HG03159 (cell line): Measurements from ENCODE around the gene ZBTB20.

Experiments
- ATAC-seq: cut with Tn5 transposase; IDR thresholded peaks from one replicate; pipeline ENCODE4 v1.9.1; 2021; ENCODE audit warnings: mild to moderate bottlenecking, moderate library complexity; ENCODE audit not compliant: unreplicated experiment

Gene ZBTB20

DNA sequence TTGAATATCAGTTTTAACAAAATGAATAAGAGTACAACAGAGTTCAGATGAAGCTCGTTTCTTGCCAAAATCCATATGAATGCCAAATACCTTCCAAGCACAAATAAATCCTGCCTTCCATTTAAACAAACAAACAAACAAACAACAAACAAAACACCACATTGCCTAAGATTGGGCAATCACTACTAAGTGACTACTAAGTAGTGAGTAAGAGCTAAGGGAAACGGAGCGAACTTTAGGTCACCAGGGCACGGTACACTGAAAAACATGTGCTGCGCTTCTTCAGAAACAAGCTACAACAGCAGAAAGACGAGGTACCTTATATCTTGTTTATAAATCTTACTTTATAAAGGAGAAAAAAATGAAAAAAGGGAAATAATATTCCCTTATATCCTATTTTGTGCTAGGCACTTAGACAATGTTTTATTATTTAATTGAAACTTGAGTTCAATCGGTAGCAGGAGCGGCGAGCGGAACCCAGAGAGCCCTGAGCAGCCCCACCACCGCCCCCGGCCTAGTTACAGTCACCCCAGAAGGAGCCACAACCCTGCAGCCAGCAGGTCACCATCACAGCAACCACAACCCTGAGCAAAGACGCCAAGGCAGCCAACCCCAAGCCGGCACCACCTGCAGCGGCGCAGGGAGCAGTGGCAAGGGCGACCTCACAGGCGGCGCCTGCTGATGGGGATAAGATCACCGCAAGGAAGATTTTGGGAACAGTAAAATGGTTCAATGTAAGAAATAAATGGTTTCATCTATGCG, 216.9 kb downstream of the ZBTB20 start:
- ATAC-seq, result no peak

DNA sequence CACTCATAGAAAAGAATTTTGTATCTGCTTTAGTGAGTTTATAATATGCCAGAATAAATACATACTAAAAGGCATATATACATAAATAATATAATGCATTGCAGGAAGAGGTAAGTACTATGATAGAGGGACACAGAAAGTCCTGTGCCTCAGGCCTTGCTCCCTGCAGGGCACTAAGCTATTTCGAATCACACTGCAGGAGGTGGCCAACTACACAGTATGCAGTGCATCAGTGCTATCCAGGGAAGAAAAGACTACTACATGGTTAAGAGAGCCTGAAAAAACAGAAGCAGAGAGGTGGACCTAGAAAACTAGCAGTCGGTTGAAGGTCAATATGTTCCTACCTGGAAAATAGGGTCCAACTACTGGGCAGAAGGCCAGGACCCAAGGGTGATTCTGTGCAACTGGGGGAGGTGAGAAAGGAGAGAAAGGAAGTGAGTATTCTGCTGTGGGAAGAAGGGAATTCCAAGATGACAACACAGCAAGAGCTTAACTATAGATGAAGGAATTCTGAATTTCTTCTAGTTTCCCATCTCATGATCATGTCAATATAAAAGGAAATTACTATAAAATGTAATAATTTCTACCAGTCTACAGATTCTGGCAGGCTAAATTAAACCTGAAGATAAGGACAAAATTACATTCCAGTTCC, 218.0 kb downstream of the ZBTB20 start:
- no peak for ATAC-seq

DNA sequence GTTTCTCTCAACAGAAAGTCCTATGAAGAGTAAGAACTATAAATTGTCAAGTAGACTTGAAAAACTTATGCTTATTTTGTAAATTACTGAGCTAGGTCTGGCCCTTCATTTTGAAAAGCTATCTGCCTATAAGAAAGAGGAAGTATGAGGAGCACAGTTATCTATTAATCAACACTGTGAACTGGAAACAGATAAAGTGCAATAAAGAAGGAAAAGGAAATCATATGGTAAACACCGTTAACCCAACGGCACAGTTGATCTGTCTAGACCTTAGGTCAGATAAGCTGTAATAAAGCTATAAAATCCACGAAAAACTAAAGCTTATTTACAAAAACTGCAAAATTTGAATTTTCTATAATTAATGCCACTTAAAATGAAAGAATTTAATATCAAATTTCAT, 242.5 kb downstream of the ZBTB20 start:
- no peak for ATAC-seq

DNA sequence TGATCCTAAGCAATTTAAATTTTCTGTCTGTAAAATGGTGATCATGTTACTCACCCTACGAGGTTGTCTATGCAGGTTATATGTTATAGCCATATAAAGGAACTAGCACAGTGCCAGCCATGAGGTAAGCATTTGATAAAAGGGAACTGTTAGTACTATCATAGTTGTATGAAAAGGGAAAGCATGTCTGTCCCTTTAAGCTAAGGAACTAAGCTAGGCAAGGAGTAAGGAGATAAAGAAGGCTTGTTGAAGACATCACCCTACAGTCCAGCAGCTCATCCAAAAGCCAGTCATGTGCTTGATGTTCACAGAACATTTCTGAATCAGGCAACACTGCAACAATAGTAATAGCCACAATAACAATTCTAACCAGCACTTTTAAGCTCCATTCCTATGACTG, 243.9 kb downstream of the ZBTB20 start:
- no peak for ATAC-seq

DNA sequence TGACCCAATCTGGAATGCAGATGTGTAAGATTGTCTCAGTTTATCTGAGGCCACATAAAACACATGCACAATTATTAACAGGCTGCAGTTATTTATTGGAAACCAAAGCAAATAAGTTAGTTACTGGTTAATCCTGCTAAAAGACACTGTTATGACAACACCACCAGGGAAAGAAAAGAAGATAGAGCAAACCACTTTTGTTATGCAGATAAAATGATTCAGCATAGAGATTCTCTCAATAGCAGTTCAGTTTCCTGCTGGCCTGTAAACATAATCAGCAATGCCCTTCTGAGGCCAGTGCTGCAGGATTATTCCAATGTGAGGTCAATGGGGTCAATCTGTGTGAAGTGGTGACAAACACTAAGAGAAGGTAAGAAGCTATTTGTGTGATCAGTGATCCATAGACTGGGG, 244.4 kb downstream of the ZBTB20 start:
- ATAC-seq, result peak; percentile 56

DNA sequence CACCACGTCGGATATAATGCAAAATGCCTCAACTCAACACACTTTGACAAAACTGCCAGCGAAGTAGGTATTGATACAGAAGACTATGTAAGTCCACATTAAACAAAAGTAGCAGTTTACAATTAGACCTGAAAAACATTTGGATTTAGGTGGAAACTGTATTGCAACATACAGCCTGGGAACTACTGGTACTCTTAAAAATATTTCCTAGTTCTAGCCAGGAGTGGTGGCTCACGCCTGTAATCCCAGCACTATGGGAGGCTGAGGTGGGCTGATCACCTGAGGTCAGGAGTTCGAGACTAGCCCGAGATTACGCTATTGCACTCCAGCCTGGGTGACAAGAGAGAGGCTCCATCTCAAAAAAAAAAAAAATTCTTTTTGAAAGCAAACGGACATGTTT, 246.2 kb downstream of the ZBTB20 start:
- ATAC-seq, result no peak

DNA sequence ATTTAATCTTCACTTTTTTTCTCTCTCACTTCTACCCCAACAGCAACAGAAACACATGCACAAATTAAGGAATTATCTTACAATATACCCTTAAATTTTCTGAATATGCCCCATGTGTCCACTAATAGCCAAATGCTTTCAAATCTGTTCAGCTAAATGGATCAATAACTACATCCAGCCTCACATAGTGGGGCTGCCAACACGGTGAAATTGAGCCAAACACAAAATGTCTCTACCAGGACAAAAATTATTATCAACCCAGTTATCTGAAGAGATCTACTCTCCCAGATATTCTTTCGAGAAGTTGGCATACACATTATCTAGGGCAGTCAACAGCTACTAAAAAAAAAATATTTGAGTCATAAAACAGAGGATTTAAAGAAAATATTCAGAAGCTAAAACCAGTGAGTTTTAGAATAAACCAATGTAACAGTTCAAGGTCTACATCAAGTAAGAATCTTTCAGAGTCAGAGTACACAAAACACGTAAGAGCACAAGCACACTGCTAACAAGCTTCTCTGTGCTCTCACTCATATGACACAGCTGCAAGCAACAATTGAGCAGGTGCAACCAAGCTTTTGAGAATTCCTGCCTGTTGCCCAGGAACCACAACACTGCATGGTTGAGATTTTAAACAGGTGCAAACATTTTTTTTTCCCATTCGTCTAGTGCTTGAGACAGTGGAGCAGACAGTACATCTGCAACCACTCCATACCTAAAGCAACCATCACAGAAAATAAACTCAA, 247.7 kb downstream of the ZBTB20 start:
- ATAC-seq, result no peak

DNA sequence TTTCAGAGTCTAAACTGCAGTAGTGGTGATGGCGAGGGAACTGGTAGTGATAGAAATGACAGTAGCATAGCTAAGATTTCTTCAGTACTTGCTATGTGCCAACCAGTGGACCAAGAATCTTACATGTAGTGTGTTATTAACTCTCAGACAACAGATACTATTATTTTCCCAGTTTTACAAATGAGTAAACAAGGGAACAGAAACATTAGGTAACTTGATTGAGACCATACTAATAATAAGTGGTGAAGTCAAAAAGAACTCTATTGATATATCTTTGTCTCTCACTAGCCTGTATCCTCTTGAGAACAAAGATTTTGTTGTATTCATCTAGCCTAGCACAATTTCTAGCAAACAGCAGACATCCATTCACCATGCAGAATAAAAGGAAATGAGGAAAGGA, 250.1 kb downstream of the ZBTB20 start:
- ATAC-seq, result no peak

DNA sequence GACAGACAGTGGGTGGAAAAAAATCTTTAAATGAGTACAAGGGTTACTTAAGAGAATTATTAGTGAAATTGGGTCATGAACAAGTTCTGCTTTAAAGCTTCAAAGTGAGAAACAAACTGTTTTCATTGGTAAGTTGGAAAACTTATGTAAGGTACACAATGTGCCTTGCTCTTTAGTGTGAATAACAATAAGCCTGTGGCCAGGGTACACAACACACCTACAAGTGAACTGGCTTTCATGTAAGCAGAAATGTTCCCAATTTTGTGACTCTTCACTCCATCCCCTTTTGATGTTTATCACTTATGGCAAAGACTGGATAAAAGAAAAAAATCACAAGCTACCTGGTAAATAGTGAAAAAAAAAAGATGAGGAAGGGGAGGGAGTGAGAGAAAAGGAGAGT, 253.7 kb downstream of the ZBTB20 start:
- ATAC-seq, result no peak

DNA sequence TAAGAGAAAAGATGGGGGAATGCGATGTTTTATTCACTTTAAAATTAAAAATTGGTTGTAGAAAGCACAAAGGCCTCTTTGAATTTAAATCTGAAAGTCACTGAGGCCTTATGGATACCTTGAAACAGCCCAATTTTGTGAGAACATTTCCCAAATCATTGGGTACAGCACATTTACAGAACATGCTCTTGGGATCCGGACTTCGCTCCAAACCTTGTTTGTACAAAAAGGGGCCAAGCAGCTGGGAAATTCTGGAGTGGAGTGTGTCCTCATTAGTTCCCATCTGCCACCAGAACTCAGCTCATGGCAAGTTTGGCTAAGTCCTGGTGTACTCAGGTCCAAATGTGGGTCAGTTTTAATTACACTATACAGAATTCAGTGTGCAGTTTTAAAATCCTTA, 254.2 kb downstream of the ZBTB20 start:
- no peak for ATAC-seq

DNA sequence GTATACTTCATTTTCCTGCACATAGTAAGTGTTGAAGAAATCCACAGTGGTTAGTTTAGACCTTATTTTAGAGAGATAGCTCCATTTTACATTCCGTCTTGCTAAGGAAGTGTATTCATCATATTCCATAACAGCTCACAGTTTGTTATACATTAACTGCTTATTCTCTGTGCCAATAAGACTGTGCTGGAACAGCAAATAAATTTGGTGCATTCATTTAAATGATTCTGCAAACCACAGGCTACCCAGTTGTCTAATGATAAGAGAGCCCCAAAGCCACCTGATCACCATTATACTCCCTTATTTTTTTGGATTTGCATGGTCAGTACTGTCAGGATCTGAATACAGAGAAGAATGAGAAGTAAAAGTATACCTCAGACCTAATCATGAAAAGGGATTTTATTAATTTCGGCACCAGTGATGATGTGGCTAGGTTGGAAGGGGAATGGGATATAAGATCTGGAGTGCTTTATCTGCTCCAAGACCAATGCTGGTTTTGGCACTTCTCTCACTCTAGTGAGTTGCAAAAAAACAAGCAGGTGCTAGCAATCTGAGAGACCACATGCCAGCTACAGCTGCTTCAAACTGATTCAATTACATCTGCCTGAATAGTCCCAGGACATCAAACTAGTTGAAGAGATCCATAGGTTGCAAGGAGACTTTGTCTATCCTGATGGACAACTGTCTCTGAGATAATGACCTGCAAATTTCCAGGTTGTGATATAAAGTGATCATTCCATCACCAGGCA, 254.8 kb downstream of the ZBTB20 start:
- ATAC-seq, result no peak

DNA sequence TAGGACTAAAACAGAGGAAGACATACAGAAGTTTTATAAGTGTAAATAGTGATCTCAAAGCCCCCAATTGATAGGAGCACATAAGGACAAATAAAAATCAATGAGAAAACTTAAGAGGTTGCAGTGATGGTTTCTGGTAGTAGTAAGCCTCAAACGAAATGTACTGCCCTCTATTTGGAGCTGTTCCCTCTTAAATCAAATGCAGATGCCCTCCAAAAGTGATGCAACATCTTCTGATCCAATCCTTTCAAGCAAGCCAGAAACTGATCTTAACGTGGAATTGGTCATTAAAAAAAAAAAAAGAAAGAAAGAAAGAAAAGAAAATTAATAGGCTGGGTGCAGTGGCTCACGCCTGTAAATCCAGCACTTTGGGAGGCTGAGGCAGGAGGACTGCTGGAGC, 259.3 kb downstream of the ZBTB20 start:
- ATAC-seq, result no peak

DNA sequence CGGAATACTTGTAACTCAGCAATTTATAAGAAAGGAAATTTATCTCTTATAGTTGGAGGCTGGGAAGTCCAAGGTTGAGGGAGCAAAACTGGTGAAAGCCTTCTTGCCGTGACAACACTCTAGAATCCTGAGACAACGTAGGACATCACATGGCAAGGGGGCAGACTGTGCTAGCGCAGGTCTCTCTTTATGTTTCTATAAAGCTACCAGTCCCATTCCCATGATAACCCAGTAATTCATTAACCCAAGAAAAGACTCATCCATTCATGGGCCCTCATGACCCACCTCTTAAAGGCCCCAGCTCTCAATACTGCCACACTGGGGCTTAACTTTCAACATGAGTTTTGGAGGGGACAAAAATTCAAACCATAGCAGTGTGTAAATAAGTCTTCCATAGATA, 260.2 kb downstream of the ZBTB20 start:
- no peak for ATAC-seq

DNA sequence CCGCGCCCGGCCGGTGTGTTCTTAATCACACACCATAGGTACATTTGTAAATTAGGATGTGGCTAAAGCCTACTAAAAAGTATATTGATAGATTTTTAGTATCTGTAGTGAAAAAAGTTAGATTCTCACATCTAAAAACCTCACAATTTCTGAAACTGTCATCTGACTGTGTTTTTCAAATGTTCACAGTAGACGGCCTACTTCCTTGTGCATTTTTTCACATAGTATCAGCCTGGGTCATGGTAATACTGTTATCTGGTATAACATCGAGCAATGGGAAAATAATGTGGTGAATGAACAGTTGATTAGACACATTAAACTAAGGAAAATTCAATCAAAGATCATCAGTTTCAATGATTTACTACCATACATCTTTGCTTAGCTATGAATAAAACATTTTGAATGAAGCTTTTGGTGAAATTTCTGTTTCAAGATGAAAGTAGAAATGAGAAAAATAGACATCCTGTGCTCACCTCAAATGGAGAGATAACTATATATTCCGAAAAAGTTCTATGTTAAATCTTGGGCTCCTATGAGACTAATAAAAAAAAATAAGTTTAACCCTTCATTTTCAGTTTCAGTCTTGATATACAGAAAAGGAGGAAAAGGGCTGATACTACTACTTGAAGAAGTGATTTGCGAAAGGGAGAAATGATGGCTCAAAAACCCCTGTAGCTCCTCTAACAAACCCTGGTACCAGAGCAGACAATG, 262.7 kb downstream of the ZBTB20 start:
- ATAC-seq, result no peak

DNA sequence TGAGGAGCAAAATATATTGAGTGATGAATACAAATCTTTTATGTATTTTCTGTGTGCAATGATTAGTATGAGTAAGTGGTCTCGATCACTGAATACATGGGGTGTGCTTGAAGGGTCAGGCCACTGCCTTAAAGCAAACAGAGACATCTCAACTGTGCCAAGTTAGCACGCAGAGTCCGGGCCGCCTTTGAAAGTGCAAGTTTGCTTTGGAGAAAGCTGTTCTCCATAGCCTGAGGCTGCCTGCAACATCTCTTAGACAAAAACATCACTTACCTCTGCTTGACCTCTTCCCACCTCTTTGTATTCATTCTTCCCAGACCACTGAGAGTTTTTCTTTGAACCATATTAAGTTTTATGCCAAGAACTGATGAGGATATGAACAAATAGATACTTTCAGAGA, 267.0 kb downstream of the ZBTB20 start:
- peak; percentile 2 for ATAC-seq

DNA sequence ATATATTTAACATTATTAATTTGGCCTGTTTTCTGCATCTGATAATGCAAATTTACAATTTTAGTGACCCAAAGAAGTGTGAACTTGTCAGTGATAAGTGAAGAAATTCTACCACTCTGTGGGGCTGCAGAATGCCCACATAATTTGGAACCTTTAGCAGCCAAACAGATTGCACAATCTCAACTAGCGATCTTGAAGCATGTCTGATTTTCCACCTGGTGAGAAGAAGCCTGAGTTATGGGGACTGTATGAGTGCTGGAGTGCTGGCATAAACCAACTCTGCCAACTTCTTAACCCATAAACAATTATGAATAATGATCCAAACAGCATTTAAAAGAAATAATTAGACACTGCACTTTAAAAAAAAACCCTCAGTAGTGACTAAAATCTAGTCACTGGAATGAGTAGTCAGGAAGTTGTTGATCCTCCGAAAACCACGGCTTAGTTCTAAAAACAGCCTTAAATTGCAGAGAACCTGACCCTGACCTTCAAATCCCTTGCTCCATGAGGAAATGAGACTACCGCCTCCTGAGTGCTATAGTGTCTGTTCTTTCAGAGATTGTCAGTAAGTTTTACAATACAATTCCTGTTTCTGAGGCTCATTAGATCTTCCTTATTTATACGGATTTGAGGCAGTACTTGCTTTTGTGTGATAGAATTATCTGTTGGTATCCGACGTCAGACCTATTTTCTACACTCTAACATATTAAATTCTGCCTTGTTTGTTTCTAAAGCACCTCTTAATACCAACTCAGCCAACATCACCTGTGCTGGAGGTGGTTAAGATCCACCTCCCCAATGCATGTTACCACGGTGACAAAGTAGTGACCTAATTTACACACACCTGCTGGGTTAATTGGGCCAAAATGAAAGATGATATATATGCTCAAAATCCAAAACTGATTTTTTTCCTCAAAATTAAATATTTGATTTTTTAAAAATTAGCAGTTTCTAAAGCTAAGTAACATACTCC, 267.7 kb downstream of the ZBTB20 start:
- peak; percentile 80 for ATAC-seq

DNA sequence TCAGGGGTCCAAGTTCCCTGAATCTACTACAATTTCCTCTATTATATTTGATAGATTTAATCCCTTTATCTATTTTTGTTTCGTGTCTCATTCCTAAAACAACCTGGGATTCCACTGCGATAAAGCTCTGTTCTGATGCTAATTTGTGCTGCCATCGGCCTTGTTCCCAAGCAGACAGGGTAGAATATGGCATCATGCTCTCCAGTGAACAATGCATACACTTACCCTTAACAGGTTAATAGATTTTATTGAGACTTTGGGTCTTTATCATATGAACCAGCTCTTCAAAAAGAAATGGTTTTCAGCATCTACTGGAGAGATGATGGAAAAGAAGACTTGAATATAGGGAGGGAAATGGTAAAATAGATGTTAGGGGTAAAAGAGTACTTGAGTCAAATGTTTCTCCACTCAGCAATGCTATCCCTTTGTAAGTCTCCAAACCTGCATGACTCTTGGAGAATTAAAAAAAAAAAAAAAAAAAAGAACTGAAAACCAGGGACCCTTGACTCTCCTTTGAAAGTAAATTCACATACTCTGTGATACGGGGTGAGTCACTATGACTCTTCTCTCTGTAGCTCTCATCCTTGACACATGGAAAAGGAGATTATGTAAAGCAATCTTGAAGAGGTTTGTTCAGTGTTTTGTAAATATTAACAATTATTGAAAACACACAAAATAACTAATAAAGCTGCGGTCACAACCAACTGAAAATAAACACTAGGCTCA, 268.8 kb downstream of the ZBTB20 start:
- no peak for ATAC-seq

DNA sequence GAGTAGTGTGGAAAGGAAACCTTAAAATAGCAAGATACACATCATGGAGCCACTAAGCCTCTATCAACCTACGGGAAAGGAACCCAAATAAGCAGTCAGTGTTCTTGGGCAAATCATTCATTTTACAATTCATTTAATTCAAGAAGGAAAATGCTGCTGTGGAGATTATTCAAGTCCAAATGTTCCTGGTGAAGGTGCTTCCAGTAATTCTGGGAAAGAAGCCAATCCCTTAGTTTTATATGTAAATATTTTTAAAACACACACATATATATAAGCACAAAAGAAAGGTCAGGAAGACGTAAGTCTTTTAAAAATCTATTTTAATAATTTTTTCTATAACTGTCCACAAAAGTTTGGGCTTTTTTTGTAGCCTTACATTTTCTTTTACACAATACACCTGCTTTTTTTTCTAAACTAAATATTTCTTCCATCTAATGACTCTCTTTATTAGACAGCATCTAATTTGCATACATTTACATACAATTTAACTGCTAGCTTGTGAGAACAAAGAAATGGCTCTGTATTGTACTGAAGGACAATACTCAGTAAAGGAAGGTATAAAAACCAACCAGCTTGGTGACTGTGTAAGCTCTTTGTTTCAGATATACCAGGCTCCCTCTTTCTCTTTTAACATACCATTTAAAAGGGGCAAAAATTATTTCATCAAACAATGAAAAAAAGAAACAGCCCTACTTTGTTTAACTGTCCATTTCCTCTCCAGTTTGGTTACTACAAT, 269.5 kb downstream of the ZBTB20 start:
- no peak for ATAC-seq
